Activated CD4-positive, alpha-beta memory T cell treated with anti-CD3 and anti-CD28 coated beads, Interleukin-2, amount 10 ng/mL, durations not matched to agents 7 days and 5 days (primary cell): ENCODE measurements around the gene UBA1. TPM values are rescaled to one million over a fixed set of nuclear protein-coding genes. Genes with fewer than 3 reads are reported as not detected.

Experiments used
- CTCF ChIA-PET: fragments of 350-600 bp; sonication (Branson Sonifier 250); formaldehyde crosslinking; loops from one replicate; lab custom pipeline; 2021; ENCODE audit warnings: antibody characterized with exemption, inconsistent platforms; lab: Charles Lee
- POLR2A ChIA-PET: fragments of 350-600 bp; sonication (Branson Sonifier 250); formaldehyde crosslinking; loops from one replicate; lab custom pipeline; 2021; ENCODE audit warnings: antibody characterized with exemption; lab: Charles Lee
- DNase-seq: peaks from one replicate; pipeline ENCODE4 v3.0.0-alpha.2; 2020
- H3K27ac Mint-ChIP-seq: one replicate; pipeline ENCODE4 v1.8.0; 2021; ENCODE audit warnings: mild to moderate bottlenecking, mixed read lengths
- H3K27me3 Mint-ChIP-seq: one replicate; pipeline ENCODE4 v1.8.0; 2021; ENCODE audit warnings: mixed read lengths
- H3K36me3 Mint-ChIP-seq: one replicate; pipeline ENCODE4 v1.8.0; 2021; ENCODE audit warnings: low read depth, mixed read lengths
- H3K4me1 Mint-ChIP-seq: one replicate; pipeline ENCODE4 v1.8.0; 2021; ENCODE audit warnings: mixed read lengths
- H3K4me3 Mint-ChIP-seq: one replicate; pipeline ENCODE4 v1.8.0; 2021; ENCODE audit warnings: mild to moderate bottlenecking, mixed read lengths
- H3K9me3 Mint-ChIP-seq: one replicate; pipeline ENCODE4 v1.8.0; 2021; ENCODE audit warnings: mixed read lengths
- total RNA-seq, 2 experiments: library from RNA; stranded (reverse); gene quantifications; one replicate each; pipeline ENCODE4 v1.2.3, GENCODE V29; 2021

Gene UBA1
- total RNA-seq, result 100 to 1,000 TPM; 180 to 187 TPM

GRCh38 chrX:47193475-47194193, at the start of gene UBA1:
TSS of gene UBA1 (plus strand) at chrX:47193829. CDS start at chrX:47198803, 4,974 bp downstream.
- Mint-ChIP-seq H3K27ac (peak within 1 kb of the TSS; percentile 93), H3K9me3 (no peaks in the 10 kb centered on the region), H3K4me1 (peaks cover 50% of the 10 kb centered on the region), H3K27me3 (no peaks in the 10 kb centered on the region), H3K4me3 (peak within 1 kb of the TSS; percentile 90), H3K36me3 (peaks cover 33% of the 10 kb centered on the region)
- ChIA-PET POLR2A (interaction anchor here (0.9 to 3.2 kb wide), 6 partner anchors 22 to 367 kb away, joined by 3 to 16 read pairs (median 7); partner anchors contain the start of genes CDK16, NDUFB11, RBM10 and USP11), CTCF (interaction anchor here (1.0 to 1.4 kb wide), 5 partner anchors 24 to 330 kb away, joined by 3 to 6 read pairs (median 5); no protein-coding TSS in a partner anchor)
- DNase-seq, result peak; percentile 93

DNA sequence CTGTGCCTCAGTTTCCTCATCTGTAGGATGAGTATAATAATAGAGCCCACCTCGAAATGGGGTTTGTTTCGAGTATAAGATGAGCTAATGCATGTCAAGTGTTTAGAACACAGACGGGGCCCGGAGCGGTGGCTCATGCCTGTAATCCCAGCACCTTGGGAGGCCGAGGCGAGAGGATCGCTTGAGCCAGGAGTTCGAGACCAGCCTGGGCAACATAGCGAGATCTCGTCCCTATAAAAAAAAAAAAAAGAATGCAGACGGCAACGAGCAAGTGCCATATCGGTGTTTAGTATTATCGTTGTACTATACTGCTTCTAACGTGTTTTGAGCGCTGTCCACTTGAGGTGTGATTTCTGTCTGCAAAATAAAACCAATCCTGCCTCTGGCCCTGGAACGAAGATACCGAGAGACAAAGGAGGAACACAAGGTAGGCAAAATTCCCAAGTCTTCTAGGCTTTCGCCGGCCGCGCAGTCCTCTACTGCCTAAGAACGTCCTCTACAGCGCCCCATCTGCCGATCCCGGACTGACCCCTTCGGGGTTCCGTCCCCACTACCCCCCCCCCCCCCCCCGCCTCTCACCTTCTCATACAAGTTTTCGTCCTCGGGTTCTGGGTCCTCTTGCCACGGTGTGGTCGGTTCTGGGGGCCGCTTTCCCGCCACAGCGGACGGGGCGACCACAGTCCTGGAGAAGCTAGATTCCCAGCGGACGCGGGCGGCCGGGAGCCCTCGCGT, 49.6 kb upstream of the UBA1 start:
- peak overlapping the region; percentile 99 for H3K27ac Mint-ChIP-seq
- ChIA-PET POLR2A (interaction anchor here (1.2 to 4.1 kb wide), 12 partner anchors 9 to 1430 kb away, joined by 3 to 55 read pairs (median 10); partner anchors contain the start of genes CDK16, RBM3, RP2 and UBA1), CTCF (interaction anchor here (0.6 to 1.4 kb wide), 11 partner anchors 9 to 90 kb away, joined by 3 to 8 read pairs (median 4); no protein-coding TSS in a partner anchor)
- no peaks in the 10 kb centered on the region for H3K27me3 Mint-ChIP-seq
- DNase-seq, result no peak
- H3K36me3 Mint-ChIP-seq, result peaks cover 42% of the 10 kb centered on the region
- peak overlapping the region; percentile 97 for H3K4me3 Mint-ChIP-seq
- H3K4me1 Mint-ChIP-seq, result peaks cover 37% of the 10 kb centered on the region
- H3K9me3 Mint-ChIP-seq, result peaks cover 3% of the 10 kb centered on the region

GRCh38 chrX:47144626-47145394, 48.8 kb upstream of the UBA1 start, which contains the start of the genes NDUFB11 and RBM10:
TSS of gene NDUFB11 (minus strand) at chrX:47144702. CDS start at chrX:47144679, 23 bp downstream.
TSS of gene RBM10 (plus strand) at chrX:47145221. CDS start at chrX:47147482, 2,261 bp downstream.
- H3K27ac Mint-ChIP-seq, result peak within 1 kb of the TSS; percentile 99
- H3K4me3 Mint-ChIP-seq, result peak within 1 kb of the TSS; percentile 97
- peaks cover 44% of the 10 kb centered on the region for H3K36me3 Mint-ChIP-seq
- DNase-seq, result peak; percentile 92
- CTCF ChIA-PET, result interaction anchor here (0.8 to 1.4 kb wide), 11 partner anchors 8 to 411 kb away, joined by 3 to 8 read pairs (median 5); no protein-coding TSS in a partner anchor
- no peaks in the 10 kb centered on the region for H3K27me3 Mint-ChIP-seq
- H3K4me1 Mint-ChIP-seq, result peaks cover 37% of the 10 kb centered on the region
- peaks cover 3% of the 10 kb centered on the region for H3K9me3 Mint-ChIP-seq
- POLR2A ChIA-PET, result interaction anchor here (1.0 to 4.1 kb wide), 13 partner anchors 10 to 1429 kb away, joined by 3 to 55 read pairs (median 10); partner anchors contain the start of genes CDK16, RBM3, RP2 and UBA1

GRCh38 chrX:47145395-47146120, 48.1 kb upstream of the UBA1 start:
- peaks cover 45% of the 10 kb centered on the region for H3K36me3 Mint-ChIP-seq
- DNase-seq, result no peak

DNA sequence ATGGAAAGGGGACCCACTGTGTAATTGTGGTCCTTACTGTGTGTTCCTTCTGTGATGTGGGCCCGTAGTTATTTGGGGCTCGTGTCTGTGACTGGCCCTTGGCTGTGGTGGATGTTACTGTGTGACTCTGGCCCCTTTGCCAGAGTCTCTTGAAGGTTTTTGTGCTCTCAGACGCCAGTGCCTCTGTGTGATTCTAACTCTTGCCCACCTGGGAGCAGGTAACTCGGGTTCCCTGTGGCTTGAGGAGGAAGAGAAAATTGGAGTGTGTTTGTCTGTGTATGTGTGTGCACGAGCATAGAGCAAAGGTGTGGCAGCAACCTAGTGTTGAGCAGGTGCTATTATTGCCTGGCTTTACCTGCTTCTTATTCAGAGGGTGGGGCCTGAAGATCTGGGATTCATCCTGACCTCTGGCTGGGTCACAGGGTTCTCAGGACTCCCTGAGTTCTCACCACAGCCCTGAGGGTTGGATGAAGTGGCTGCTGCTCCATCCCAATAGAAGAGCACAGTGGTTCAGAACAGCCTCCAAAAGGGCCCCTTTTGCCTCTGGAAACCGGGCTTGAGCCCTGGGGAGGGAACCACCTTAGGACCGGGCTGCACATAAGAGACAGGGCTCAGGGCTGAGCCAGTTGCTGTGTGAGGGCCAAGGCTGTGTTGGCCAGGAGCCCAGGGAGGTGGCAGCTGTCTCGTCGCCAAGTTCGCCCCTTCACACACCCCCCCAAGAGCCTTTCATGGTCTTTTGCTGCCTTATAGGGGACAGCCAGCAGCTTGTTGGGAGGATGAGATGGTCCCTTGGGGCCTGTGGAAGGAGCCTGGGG, 47.3 kb upstream of the UBA1 start:
- H3K36me3 Mint-ChIP-seq, result peaks cover 47% of the 10 kb centered on the region
- H3K4me3 Mint-ChIP-seq, result peak overlapping the region; percentile 97
- H3K27me3 Mint-ChIP-seq, result no peaks in the 10 kb centered on the region
- CTCF ChIA-PET, result no interaction called here
- no peak for DNase-seq
- peak overlapping the region; percentile 99 for H3K27ac Mint-ChIP-seq
- POLR2A ChIA-PET, result interaction anchor here (1.0 kb wide), 1 partner anchor 17 kb away, joined by 3 read pairs; no protein-coding TSS in a partner anchor
- H3K9me3 Mint-ChIP-seq, result peaks cover 3% of the 10 kb centered on the region
- peaks cover 41% of the 10 kb centered on the region for H3K4me1 Mint-ChIP-seq

More at GRCh38 chrX:47145395-47146120, 48.1 kb upstream of the UBA1 start:
- no peaks in the 10 kb centered on the region for H3K27me3 Mint-ChIP-seq
- peaks cover 3% of the 10 kb centered on the region for H3K9me3 Mint-ChIP-seq
- peak overlapping the region; percentile 99 for H3K27ac Mint-ChIP-seq
- H3K4me1 Mint-ChIP-seq, result peaks cover 40% of the 10 kb centered on the region
- CTCF ChIA-PET, result interaction anchor here (0.8 to 1.4 kb wide), 11 partner anchors 8 to 411 kb away, joined by 3 to 8 read pairs (median 5); no protein-coding TSS in a partner anchor
- POLR2A ChIA-PET, result interaction anchor here (1.0 to 4.1 kb wide), 13 partner anchors 11 to 1429 kb away, joined by 3 to 55 read pairs (median 10); partner anchors contain the start of genes CDK16, RBM3, RP2 and UBA1
- H3K4me3 Mint-ChIP-seq, result peak overlapping the region; percentile 97

DNA sequence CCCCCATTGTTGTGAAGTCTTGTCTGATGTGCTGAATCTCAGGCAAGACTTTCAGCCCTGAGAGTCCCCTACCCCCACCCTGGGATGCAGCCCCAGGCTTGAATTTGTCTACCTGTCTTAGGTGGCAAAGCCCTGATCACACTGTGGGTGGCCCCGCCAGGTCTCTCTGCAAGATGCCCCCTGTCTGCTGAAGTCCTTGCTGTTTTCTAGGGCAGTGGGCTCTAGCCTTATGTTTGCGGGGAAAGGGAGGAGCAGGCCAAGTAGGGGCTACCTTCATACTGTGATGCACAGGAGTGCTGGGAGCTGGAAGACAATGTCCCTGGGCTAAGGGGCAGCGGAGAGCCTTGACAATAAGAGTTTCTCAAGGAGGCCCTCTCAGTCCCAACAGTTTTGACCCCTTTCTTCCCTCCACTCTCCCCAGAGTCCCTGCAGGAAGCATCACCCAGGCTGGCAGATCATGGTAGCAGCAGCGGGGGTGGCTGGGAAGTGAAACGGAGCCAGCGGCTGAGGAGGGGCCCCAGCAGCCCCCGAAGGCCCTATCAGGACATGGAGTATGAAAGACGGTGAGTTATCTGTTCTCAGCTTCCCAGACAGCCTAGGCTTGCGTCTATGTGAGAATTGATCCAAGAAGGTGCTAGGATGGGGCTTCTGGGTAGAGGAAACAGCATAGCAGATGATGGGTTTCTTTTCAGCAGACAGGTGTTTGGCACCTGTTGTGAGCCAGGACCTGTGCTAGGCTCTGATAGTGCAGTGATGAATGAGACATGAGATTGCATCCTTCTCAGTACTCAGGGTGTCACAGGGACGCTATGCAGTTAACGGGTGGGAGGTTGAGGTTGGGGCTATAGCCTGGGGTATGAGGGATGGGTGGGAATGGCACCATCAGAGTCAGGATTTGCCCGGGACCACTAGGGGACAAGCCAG, 46.4 kb upstream of the UBA1 start:
- Mint-ChIP-seq H3K4me3 (peak overlapping the region; percentile 24), H3K9me3 (peaks cover 3% of the 10 kb centered on the region), H3K27me3 (no peaks in the 10 kb centered on the region), H3K4me1 (peaks cover 39% of the 10 kb centered on the region), H3K27ac (no peak overlapping the region), H3K36me3 (peaks cover 46% of the 10 kb centered on the region)
- POLR2A ChIA-PET, result interaction anchor here (1.0 kb wide), 1 partner anchor 18 kb away, joined by 3 read pairs; no protein-coding TSS in a partner anchor
- CTCF ChIA-PET, result no interaction called here
- no peak for DNase-seq

DNA sequence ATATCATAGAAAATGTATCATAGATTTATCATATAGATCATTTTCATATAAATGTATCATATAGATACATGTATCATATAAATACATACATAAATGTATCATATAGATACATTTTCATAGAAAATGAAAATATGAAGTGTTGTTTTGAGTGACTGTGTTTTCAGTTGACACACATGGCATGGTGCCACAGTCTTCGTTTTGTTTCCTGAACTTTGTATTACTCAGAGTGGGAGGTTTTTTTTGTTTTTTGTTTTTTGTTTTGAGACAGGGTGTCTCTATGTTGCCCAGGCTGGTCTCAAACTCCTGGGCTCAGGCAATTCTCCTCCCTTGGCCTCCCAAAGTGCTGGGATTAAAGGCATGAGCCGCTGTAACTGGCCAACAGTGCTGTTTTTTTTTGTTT, 44.7 kb upstream of the UBA1 start:
- H3K27ac Mint-ChIP-seq, result no peak overlapping the region
- no peaks in the 10 kb centered on the region for H3K27me3 Mint-ChIP-seq
- H3K9me3 Mint-ChIP-seq, result peaks cover 3% of the 10 kb centered on the region
- ChIA-PET CTCF (no interaction called here), POLR2A (no interaction called here)
- H3K4me1 Mint-ChIP-seq, result peaks cover 28% of the 10 kb centered on the region
- no peak for DNase-seq
- no peak overlapping the region for H3K4me3 Mint-ChIP-seq
- H3K36me3 Mint-ChIP-seq, result peaks cover 47% of the 10 kb centered on the region

DNA sequence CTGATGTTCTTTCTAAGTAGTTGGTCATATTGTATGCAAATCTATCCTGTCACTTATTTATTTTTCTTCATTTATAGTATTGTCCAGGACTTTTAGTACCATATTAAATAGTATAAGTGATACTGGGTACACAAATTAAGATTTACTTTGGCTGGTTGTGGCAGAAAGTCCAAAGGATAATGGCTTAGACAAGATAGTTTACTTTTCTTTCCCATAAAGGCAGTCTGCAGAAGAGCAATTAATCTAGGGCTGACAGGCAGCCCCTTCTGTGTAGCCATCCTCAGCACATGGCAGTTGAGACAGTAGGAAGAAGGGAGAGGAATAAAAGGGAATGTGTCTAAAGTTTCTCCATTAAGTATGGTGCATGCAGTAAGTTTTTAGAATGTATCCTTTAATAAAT, 42.2 kb upstream of the UBA1 start:
- Mint-ChIP-seq H3K4me3 (no peak overlapping the region), H3K9me3 (peaks cover 3% of the 10 kb centered on the region), H3K27me3 (no peaks in the 10 kb centered on the region), H3K36me3 (peaks cover 42% of the 10 kb centered on the region), H3K27ac (no peak overlapping the region), H3K4me1 (peaks cover 22% of the 10 kb centered on the region)
- ChIA-PET POLR2A (no interaction called here), CTCF (no interaction called here)
- no peak for DNase-seq

DNA sequence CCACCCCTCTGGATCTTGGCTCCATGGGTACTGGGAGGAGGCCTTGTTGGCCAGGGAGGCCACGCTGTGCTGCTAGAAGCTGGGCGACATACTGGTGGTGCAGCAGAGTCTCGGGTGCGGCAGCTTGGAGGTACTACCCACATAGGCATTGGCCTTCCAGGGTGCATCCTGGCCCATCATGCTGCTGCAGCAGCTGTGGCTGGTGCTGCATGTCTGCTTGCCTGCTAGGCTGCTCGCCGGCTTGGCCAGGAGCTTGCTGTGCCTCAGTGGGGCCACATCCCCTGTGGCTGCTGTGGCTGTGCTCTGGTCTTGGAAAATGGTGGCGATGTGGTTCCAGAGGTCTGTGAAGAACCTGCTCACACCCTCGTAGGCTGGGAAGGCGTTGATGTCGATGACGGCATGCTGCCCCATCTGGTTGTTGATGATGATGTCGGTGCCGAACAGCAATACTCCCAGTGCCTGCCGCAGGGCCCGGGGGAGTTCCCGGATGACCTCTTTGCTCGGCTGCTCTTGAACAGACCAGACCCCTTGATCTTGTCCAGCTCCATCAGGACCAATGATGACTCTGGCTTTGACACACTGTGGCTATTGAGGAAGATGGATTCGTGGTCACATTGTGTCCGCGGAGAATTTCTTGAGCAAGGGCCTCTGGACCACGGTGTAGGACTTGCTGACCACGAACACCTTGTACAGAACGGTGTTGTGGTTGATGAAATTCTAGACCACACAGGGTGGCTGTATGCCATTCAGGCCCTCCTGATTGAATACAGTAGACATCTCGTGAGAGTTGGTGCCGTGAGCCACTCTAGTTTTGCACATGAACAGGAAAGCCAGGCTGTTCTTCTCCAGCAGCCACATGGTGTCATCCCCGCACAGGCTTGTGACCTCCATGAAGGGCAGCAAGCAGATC, 36.8 kb upstream of the UBA1 start:
- Mint-ChIP-seq H3K9me3 (no peaks in the 10 kb centered on the region), H3K4me3 (no peak overlapping the region), H3K4me1 (peaks cover 2% of the 10 kb centered on the region), H3K27ac (no peak overlapping the region), H3K36me3 (peaks cover 44% of the 10 kb centered on the region), H3K27me3 (no peaks in the 10 kb centered on the region)
- DNase-seq, result no peak
- POLR2A ChIA-PET, result no interaction called here
- CTCF ChIA-PET, result interaction anchor here (1.5 kb wide), 1 partner anchor 12 kb away, joined by 4 read pairs; the partner anchor contains the start of genes NDUFB11 and RBM10
